ENCODE results near the gene PDZD2. TPM values are rescaled to one million over a fixed set of nuclear protein-coding genes. Genes with fewer than 3 reads are reported as not detected.

Gene PDZD2
- total and polyA plus RNA-seq, 8 donors: 16.2 to 49.8 (median 20.4) TPM

DNA sequence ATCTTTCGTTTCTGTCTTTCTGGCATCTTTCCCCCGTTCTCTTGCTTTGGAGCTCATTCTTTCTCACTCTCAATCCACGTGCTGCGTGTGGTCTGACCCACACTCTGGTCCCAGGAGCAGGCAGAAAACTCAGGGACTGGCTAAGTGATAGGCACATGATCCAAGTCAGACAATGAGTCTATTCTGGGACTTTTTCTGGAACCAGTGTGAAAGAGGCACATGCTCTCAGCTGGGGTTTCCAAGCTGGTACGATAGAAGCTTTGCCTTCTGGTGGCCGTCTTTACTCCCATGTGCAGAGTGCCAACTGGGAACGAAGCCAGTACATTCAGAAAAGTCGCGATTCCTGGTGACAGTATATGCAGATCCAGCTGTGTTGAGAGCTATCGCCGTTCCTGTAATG is 94.4 kb downstream of the PDZD2 start:
- no peaks in the 10 kb centered on the region for H3K27me3 ChIP-seq
- ATAC-seq (no peak), DNase-seq (no peak)
- TF ChIP-seq, protein P1, sequence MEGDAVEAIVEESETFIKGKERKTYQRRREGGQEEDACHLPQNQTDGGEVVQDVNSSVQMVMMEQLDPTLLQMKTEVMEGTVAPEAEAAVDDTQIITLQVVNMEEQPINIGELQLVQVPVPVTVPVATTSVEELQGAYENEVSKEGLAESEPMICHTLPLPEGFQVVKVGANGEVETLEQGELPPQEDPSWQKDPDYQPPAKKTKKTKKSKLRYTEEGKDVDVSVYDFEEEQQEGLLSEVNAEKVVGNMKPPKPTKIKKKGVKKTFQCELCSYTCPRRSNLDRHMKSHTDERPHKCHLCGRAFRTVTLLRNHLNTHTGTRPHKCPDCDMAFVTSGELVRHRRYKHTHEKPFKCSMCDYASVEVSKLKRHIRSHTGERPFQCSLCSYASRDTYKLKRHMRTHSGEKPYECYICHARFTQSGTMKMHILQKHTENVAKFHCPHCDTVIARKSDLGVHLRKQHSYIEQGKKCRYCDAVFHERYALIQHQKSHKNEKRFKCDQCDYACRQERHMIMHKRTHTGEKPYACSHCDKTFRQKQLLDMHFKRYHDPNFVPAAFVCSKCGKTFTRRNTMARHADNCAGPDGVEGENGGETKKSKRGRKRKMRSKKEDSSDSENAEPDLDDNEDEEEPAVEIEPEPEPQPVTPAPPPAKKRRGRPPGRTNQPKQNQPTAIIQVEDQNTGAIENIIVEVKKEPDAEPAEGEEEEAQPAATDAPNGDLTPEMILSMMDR (IDR thresholded peaks at IDR 0.05): no peak
- intact Hi-C loops (cut with DNase I): no loop called here
- H3K9me3 ChIP-seq: no peaks in the 10 kb centered on the region
- no peak overlapping the region for H3K4me3 ChIP-seq
- no peak overlapping the region for H3K27ac ChIP-seq
- no peaks in the 10 kb centered on the region for H3K36me3 ChIP-seq
- no peaks in the 10 kb centered on the region for H3K4me1 ChIP-seq

DNA sequence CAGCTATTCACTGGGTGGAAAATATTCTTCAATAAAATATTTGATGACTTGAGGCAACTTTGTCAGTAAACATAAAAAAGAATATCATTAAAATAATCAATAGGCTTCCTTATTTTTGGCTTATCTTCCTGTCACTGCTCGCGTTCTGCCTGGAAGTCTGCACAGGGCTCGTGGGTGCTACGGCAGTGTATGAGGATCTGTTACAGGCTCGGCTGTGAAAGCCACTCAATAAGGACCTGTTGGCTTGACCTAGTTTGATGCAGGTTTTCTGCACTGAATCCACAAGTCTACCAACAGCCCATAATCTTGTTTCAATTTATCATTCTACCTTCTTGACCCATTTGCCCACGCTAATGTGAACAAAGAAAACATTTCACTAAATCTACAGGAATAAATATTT is 97.2 kb downstream of the PDZD2 start:
- TF ChIP-seq, protein P1 (IDR thresholded peaks at IDR 0.05): no peak
- no peak overlapping the region for H3K27ac ChIP-seq
- no peaks in the 10 kb centered on the region for H3K4me1 ChIP-seq
- intact Hi-C loops (cut with DNase I): no loop called here
- H3K27me3 ChIP-seq: no peaks in the 10 kb centered on the region
- no peaks in the 10 kb centered on the region for H3K36me3 ChIP-seq
- peak in 1 of 4 donors; percentile 11 for DNase-seq
- no peaks in the 10 kb centered on the region for H3K9me3 ChIP-seq
- no peak for ATAC-seq
- no peak overlapping the region for H3K4me3 ChIP-seq

DNA sequence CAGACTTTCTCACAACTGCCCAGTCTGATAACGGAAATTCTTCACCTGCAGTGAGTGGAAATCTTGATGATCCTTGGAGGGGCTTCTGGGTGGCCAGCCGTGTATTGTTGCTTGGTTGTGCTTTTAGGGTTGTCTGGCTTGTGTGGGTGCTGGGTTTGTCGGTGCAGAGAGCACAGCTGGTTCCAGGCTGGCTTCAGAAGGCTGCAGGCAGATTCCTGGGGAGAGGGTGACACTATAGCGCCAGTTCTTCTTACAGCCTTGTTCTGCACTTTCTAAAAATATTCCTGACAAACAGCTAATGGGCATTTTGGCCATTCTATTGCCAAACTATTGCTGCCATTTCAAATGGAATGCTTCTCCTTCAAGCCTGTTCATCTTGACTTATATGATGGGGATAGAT is 99.3 kb downstream of the PDZD2 start:
- DNase-seq (no peak), ATAC-seq (no peak)
- Histone ChIP-seq H3K27me3 (no peaks in the 10 kb centered on the region), H3K4me1 (no peaks in the 10 kb centered on the region), H3K27ac (no peak overlapping the region), H3K4me3 (no peak overlapping the region), H3K9me3 (no peaks in the 10 kb centered on the region), H3K36me3 (no peaks in the 10 kb centered on the region)
- TF ChIP-seq, protein P1 (IDR thresholded peaks at IDR 0.05): no peak
- intact Hi-C loops (cut with DNase I): no loop called here

DNA sequence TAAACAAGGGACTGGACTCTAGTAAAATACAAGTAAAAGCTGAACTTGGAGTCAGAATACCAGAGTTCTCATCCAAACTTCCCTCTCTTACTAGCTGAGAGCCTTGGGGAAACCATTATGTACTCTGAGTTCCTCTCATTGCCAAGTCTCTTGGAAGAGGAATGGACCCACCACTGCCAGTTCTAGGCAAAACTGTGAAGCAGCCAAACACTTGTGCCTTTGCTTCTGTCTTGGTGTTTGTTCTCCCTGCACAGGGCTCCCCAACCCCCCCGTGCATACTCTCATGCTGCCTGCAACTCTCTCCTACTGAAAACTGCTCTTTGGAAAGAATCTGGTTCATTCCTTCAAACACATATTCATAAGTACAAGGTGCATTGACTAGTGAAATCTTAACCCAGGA is 102.6 kb downstream of the PDZD2 start:
- peak; percentile 68 for ATAC-seq
- Histone ChIP-seq H3K36me3 (no peaks in the 10 kb centered on the region), H3K4me1 (no peaks in the 10 kb centered on the region), H3K9me3 (no peaks in the 10 kb centered on the region), H3K27ac (no peak overlapping the region), H3K4me3 (no peak overlapping the region), H3K27me3 (no peaks in the 10 kb centered on the region)
- TF ChIP-seq, protein P1 (IDR thresholded peaks at IDR 0.05): no peak
- DNase-seq: no peak
- intact Hi-C loops (cut with DNase I): no loop called here

DNA sequence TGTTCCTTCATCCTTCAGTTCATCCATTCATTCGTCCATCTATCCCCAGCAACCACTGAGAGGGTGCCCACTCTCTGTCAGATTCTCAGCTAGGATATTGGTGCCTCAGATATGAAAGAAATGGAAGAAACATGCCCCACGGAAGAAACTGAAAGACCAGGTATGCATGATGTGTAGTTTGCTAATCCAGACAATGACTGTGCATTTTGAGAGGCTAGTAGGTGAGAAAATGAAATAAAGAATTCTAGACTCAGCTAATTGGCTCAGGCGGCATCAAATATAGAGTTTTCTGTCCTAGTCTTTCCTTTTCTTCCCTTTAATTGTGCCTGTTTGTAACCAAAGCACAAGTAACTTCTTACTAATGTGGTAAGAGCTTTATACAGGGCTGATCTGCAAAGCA is 104.7 kb downstream of the PDZD2 start:
- DNase-seq (no peak), ATAC-seq (no peak)
- Histone ChIP-seq H3K27me3 (no peaks in the 10 kb centered on the region), H3K4me1 (no peaks in the 10 kb centered on the region), H3K36me3 (no peaks in the 10 kb centered on the region), H3K9me3 (no peaks in the 10 kb centered on the region), H3K4me3 (no peak overlapping the region), H3K27ac (no peak overlapping the region)
- intact Hi-C loops (cut with DNase I): no loop called here
- TF ChIP-seq, protein P1 (IDR thresholded peaks at IDR 0.05): no peak

Measured in left lung (tissue), 10 donors.